Loucy (cell line): ENCODE results near the gene GPAM.
"Not testable (repeated sequence)": the region's sequence is repeated elsewhere in the genome, so short reads cannot be mapped to it uniquely, and the experiment has no call there.

Experiments used
- CTCF ChIP-seq: fragments of 200-600 bp; sonication (generic); conservative IDR thresholded peaks from 2 replicates; pipeline ENCODE4 v1.5.1; 2014; ENCODE audit warnings: mild to moderate bottlenecking, antibody characterized with exemption, low read length
- EZH2phosphoT487 ChIP-seq: fragments of 200-600 bp; IDR thresholded peaks from 2 replicates; pipeline ENCODE4 v1.6.1; 2018; ENCODE audit warnings: antibody characterized with exemption, mild to moderate bottlenecking, moderate library complexity, borderline replicate concordance

GRCh38 chr10:112109779-112110178, 73.8 kb downstream of the GPAM start:
- TF ChIP-seq CTCF, EZH2phosphoT487: not testable (repeated sequence)
